Measurements from ENCODE around the gene RRP8. TPM values are rescaled to one million over a fixed set of nuclear protein-coding genes. Genes with fewer than 3 reads are reported as not detected.

RRP8 gene
- total and polyA plus RNA-seq, 9 of the 15 experiments (the other 6 are each of a cell fraction or from before 2014, with no cell fraction given) = 5.7 to 47.3 (median 32.6) TPM

DNA sequence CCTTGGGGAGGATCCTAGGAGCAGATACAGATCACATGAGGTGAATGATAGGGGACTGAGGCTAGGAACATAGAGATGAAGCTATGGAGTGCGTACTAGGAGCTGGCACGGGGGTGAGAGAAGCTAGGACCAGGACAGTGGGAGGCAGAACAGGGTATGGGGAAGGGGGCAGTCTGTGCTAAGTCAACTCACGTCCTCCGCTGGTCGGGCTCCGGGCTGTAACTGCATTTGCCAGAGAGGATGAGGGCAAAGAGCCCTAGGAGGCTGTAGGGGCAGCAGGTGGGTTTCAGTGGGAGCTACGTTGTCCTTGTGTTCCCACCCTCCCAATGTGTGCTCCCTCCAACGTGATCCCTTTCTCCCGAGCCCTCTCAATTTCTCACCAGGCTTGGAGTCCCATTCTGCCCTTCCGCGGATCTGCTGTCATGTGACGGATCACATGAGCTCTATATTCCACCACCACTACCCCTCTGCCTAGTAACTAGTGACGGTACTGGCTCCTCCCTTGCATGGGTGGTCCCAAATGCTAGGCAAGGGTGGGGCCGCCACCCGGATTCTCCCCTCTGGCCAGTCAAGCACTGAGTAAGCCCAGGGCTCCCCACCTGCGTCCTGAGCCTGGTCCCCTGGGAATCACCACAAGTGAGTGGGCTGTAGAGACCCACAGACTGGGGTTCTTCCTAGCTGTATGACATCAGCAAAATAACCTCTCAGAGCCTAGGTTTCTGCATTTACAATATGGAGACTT is 15.8 kb upstream of the RRP8 start, which contains the start of gene TPP1 (continued):
- TF ChIP-seq ZNF274 (IDR thresholded peaks at IDR 0.05; ENCODE audit: borderline replicate concordance, low read depth, low read length) (no peak), PCBP1 (IDR thresholded peaks at IDR 0.05; ENCODE audit: low read depth, low read length, poor library complexity, severe bottlenecking) (no peak), RBM17 (IDR thresholded peaks at IDR 0.05; ENCODE audit: borderline replicate concordance, low read depth, low read length) (no peak), NFYB (IDR thresholded peaks at IDR 0.05; ENCODE audit: extremely low read depth, insufficient read length) (no peak), U2AF2 (optimal IDR thresholded peaks at IDR 0.05; ENCODE audit: low read depth, low read length) (no peak), TEAD1 (CRISPR knock-in tag; IDR thresholded peaks at IDR 0.05) (no peak), THAP12 (CRISPR knock-in tag; IDR thresholded peaks at IDR 0.05) (peak; percentile 68; the same call in 1 of the 2 replicates), DNMT1 (IDR thresholded peaks at IDR 0.05) (no peak), ZNF79 (CRISPR knock-in tag; IDR thresholded peaks at IDR 0.05; ENCODE audit: low read depth) (no peak), BRCA1 (IDR thresholded peaks at IDR 0.05) (no peak), BRCA1 (CRISPR knock-in tag; IDR thresholded peaks at IDR 0.05) (0 out of 2 replicates have a peak, but pooled peaks have one; percentile 70), MTA2 (IDR thresholded peaks at IDR 0.05; ENCODE audit: low read depth) (no peak), FIP1L1 (IDR thresholded peaks at IDR 0.05; ENCODE audit: low read depth, low read length, poor library complexity, severe bottlenecking) (no peak), NFATC3 (IDR thresholded peaks at IDR 0.05) (no peak), KAT8 (IDR thresholded peaks at IDR 0.05; ENCODE audit: low read depth) (no peak), ZFPM2 (CRISPR knock-in tag; IDR thresholded peaks at IDR 0.05) (no peak), SLC30A9 (CRISPR knock-in tag; IDR thresholded peaks at IDR 0.05) (no peak), ETV1 (tag; conservative IDR thresholded peaks at IDR 0.05; ENCODE audit: low read depth) (no peak), KDM5B (IDR thresholded peaks at IDR 0.05; ENCODE audit: insufficient replicate concordance, low read depth, low read length) (peak; percentile 53)
- TF ChIP-seq, protein P1, sequence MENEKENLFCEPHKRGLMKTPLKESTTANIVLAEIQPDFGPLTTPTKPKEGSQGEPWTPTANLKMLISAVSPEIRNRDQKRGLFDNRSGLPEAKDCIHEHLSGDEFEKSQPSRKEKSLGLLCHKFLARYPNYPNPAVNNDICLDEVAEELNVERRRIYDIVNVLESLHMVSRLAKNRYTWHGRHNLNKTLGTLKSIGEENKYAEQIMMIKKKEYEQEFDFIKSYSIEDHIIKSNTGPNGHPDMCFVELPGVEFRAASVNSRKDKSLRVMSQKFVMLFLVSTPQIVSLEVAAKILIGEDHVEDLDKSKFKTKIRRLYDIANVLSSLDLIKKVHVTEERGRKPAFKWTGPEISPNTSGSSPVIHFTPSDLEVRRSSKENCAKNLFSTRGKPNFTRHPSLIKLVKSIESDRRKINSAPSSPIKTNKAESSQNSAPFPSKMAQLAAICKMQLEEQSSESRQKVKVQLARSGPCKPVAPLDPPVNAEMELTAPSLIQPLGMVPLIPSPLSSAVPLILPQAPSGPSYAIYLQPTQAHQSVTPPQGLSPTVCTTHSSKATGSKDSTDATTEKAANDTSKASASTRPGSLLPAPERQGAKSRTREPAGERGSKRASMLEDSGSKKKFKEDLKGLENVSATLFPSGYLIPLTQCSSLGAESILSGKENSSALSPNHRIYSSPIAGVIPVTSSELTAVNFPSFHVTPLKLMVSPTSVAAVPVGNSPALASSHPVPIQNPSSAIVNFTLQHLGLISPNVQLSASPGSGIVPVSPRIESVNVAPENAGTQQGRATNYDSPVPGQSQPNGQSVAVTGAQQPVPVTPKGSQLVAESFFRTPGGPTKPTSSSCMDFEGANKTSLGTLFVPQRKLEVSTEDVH (IDR thresholded peaks at IDR 0.05; ENCODE audit: low read depth, partially characterized antibody) = peak; percentile 61
- TF ChIP-seq, protein P2, sequence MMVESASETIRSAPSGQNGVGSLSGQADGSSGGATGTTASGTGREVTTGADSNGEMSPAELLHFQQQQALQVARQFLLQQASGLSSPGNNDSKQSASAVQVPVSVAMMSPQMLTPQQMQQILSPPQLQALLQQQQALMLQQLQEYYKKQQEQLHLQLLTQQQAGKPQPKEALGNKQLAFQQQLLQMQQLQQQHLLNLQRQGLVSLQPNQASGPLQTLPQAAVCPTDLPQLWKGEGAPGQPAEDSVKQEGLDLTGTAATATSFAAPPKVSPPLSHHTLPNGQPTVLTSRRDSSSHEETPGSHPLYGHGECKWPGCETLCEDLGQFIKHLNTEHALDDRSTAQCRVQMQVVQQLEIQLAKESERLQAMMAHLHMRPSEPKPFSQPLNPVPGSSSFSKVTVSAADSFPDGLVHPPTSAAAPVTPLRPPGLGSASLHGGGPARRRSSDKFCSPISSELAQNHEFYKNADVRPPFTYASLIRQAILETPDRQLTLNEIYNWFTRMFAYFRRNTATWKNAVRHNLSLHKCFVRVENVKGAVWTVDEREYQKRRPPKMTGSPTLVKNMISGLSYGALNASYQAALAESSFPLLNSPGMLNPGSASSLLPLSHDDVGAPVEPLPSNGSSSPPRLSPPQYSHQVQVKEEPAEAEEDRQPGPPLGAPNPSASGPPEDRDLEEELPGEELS (CRISPR knock-in tag; IDR thresholded peaks at IDR 0.05; ENCODE audit: borderline replicate concordance) = no peak

Data from K562 (cell line).